NCI-H1694 treated with DMSO at 0.1 percent for 48 hours (cell line): ENCODE results near the gene TMEM229A.
A peak's percentile ranks its signal among the peaks of the same experiment; 100 is the strongest.
"Not testable (repeated sequence)": the region's sequence is repeated elsewhere in the genome, so short reads cannot be mapped to it uniquely, and the experiment has no call there.

Source experiments
- DNase-seq: peaks from one replicate; lab custom pipeline; 2025; lab: John Stamatoyannopoulos, UW

The TMEM229A gene

DNA sequence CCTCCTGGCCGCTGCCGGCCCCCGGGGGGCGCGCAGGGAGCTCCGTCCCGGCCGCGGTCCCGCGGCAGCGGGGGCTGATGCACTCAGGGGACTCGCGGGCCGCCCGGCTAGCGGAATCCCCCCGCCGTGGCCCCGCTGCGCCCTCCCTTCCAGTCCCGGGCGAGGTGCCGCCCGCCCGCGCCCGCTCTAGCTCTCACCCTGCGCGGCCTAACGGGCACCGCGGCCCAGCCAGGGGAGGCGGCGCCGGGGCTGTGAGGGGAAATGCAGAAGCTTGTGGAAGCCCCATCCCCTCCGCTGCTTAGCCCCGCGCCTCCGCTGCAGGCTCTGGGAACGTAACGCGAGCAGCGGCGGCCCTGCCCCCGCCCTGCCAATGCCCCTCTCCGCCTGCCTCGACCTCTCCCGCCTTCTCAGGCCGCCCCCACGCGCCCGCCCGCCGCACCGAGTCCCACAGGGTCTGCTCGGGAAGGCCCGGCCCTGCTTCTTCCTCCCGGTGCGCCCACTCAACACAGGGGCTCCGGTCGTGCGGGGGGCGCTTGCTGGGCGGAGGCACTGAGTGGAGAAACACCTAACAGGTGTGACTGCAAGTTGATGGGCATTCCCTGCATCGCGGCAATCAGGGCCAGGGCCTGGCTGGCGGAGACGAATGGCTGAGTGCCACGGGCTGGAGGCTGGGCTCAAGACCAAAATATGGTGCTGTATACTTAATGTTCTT is 384 bp upstream of the TMEM229A start:
- DNase-seq = peak; percentile 5

GRCh38 chr7:124031919-124032318 is 948 bp downstream of the TMEM229A start:
- DNase-seq = no peak

GRCh38 chr7:124031406-124031805 is 1.5 kb downstream of the TMEM229A start:
- DNase-seq = no peak

GRCh38 chr7:124030964-124031363 is 1.9 kb downstream of the TMEM229A start:
- DNase-seq = no peak

GRCh38 chr7:124029396-124030188 is 3.3 kb downstream of the TMEM229A start:
- no peak for DNase-seq

- no peak for DNase-seq
Observed at GRCh38 chr7:124027236-124027635, 5.6 kb downstream of the TMEM229A start.

DNA sequence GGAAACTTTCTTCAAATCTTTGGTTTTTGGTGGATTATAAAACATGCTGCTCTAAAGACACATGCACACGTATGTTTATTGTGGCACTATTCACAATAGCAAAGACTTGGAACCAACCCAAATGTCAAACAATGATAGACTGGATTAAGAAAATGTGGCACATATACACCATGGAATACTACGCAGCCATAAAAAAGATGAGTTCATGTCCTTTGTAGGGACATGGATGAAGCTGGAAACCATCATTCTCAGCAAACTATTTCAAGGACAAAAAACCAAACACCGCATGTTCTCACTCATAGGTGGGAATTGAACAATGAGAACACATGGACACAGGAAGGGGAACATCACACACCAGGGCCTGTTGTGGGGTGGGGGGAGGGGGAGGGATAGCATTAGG is 8.5 kb downstream of the TMEM229A start:
- DNase-seq = not testable (repeated sequence)

DNA sequence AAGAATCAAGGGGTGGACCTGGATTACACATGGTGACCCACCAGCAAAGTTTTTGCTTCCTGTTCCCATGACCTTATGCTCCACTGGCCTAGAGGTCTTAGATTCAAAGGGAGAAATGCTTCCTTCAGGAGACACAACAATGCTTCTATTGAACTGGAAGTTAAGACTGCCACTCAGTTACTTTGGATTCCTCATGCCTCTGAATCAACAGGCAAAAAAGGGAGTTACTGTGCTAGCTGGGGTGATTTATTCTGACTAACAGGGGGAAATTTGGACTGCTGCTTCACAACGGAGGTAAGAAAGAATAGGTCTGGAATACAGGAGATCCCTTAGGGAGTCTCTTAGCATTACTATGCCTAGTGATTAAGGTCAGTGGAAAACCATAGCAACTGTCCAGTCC is 10.3 kb downstream of the TMEM229A start:
- no peak for DNase-seq

- DNase-seq = no peak
Observed at GRCh38 chr7:124020060-124020459, 12.8 kb downstream of the TMEM229A start.

DNA sequence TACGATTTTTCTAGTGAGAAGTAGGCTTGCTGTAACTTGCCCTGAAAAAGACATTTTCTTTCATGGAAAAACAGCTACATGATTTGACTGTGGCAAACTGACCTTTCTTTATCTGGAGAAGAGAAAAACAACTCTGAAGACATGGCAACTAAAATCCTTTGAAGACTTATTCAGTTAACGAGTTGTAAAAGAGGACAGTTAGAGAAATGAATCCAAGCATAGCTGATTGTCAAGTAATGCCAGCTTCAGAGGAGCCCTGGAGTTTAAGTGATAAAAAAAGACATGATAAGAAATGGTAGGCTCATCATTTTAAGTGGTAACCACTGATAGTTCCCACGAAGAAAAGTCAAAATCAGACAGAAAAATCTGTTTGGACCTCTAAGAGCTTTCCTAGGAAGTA is 19.6 kb downstream of the TMEM229A start:
- no peak for DNase-seq

DNA sequence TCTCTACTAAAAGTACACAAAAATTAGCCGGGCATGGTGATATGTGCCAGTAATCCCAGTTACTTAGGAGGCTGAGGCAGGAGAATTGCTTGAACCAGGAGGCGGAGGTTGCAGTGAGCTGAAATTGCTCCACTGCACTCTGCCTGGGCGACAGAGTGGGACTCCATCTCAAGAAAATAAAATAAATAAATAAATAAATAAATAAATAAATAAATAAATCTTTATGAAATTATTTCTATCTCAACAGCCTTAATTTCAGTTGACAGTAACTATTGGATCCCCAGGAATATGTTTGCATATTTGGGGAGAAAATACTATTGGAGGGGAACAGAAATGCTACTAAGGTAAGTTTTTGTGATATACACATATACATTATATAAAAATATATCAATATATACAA is 20.0 kb downstream of the TMEM229A start:
- DNase-seq = no peak

DNA sequence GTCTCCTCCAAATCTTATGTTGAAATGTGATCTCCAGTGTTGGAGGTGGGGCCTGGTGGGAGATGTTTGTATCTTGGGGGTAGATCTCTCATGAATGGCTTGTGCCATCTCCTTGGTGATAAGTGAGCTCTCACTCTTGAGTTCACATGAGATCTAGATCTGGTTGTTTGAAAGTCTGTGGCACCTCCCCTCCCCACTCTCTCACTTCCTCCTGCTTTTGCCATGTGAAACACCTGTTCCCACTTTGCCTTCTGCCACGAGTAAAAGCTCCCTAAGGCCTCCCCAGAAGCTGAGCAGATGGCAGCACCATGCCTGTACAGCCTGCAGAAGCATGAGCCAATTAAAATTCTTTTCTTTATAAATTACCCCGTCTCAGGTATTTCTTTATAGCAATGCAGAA is 23.5 kb downstream of the TMEM229A start:
- DNase-seq = no peak

- not testable (repeated sequence) for DNase-seq
Observed at GRCh38 chr7:124008296-124008695, 24.6 kb downstream of the TMEM229A start.

- DNase-seq = no peak
Observed at GRCh38 chr7:123999703-124000102, 33.2 kb downstream of the TMEM229A start.

- no peak for DNase-seq
Observed at GRCh38 chr7:123998921-123999320, 33.9 kb downstream of the TMEM229A start.

GRCh38 chr7:123996327-123996625 is 36.6 kb downstream of the TMEM229A start:
- no peak for DNase-seq

DNA sequence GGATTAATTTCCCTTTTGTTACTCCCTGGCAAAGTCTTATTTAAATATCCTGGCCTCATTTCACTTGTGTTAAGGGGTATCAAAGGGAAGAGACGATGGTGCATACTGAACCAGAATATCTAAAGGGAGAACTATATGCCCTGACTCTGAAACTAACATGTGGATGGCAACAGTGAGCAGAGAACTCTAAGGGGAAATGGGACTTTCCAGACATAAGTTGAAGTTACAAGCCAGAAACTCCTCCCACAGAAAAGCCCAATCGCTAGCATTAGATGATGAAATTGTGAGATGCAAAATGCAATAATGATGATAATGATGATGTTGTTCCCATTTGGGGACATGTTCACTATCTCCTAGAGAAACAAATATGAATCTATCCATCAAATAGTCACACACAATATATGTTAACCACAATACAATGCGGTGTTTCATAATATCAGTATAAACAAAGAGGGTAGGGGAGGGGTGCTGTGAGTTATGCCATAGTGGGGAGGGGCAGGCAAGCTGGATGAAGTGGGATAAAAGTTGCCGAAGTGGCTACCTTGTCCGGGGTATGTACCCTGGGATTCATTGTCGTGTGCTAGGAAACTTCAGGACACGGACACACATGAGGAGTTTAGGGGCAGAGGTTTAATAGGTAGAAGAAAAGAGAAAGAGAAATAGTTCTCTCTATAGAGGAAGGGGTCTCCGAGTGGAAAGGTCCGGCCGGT is 37.1 kb downstream of the TMEM229A start:
- no peak for DNase-seq

- DNase-seq = no peak
Observed at GRCh38 chr7:123994449-123994848, 38.4 kb downstream of the TMEM229A start.

- no peak for DNase-seq
Observed at GRCh38 chr7:123993996-123994395, 38.9 kb downstream of the TMEM229A start.

GRCh38 chr7:123992913-123993518 is 39.9 kb downstream of the TMEM229A start:
- DNase-seq = no peak

GRCh38 chr7:123987445-123987844 is 45.4 kb downstream of the TMEM229A start:
- no peak for DNase-seq
